Measurements from ENCODE around the gene NCKAP1.

DNA sequence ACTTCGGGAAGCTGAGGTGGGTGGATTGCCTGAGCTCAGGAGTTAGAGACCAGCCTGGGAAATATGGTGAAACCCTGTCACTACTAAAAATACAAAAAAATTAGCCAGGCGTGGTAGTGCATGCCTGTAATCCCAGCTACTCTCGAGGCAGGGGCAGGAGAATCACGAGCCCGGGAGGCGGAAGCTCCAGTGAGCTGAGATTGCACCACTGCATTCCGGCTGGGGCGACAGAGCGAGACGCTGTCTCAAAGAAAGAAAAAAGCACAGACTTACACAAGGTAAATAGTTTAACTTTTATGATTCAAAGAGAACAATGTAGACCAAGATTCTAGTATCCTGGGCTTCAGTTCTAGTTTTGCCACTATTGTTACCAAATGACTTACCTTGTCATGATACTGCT is 37.4 kb downstream of the NCKAP1 start:
- TF ChIP-seq, protein P1, sequence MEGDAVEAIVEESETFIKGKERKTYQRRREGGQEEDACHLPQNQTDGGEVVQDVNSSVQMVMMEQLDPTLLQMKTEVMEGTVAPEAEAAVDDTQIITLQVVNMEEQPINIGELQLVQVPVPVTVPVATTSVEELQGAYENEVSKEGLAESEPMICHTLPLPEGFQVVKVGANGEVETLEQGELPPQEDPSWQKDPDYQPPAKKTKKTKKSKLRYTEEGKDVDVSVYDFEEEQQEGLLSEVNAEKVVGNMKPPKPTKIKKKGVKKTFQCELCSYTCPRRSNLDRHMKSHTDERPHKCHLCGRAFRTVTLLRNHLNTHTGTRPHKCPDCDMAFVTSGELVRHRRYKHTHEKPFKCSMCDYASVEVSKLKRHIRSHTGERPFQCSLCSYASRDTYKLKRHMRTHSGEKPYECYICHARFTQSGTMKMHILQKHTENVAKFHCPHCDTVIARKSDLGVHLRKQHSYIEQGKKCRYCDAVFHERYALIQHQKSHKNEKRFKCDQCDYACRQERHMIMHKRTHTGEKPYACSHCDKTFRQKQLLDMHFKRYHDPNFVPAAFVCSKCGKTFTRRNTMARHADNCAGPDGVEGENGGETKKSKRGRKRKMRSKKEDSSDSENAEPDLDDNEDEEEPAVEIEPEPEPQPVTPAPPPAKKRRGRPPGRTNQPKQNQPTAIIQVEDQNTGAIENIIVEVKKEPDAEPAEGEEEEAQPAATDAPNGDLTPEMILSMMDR (IDR thresholded peaks at IDR 0.05; ENCODE audit: extremely low read depth in 1 of 2, insufficient read depth in 1 of 2, low read depth in 1 of 2, low read length in 2 of 2) = no peak
- TF ChIP-seq POLR2A (IDR thresholded peaks at IDR 0.05; ENCODE audit: low read depth, low read length) (no peak), MYC (IDR thresholded peaks at IDR 0.05; ENCODE audit: low read depth, low read length) (no peak), EZH2 (IDR thresholded peaks at IDR 0.05; ENCODE audit: borderline replicate concordance, low read depth, low read length, severe bottlenecking) (no peak), POLR2AphosphoS5 (IDR thresholded peaks at IDR 0.05; ENCODE audit: insufficient read depth, low read depth, low read length) (no peak), FOS (IDR thresholded peaks at IDR 0.05; ENCODE audit: borderline replicate concordance, insufficient read depth, low read length) (no peak), JUN (IDR thresholded peaks at IDR 0.05; ENCODE audit: borderline replicate concordance, insufficient read depth, insufficient read length, low read depth) (no peak)
- TF ChIP-seq, protein P2, sequence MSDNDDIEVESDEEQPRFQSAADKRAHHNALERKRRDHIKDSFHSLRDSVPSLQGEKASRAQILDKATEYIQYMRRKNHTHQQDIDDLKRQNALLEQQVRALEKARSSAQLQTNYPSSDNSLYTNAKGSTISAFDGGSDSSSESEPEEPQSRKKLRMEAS (IDR thresholded peaks at IDR 0.05; ENCODE audit: insufficient read depth, insufficient read length) = no peak

All from endothelial cell of umbilical vein (primary cell).